Hematopoietic multipotent progenitor cell (in vitro differentiated cells): ENCODE results near the gene RPS6KL1. TPM values are rescaled to one million over a fixed set of nuclear protein-coding genes. Genes with fewer than 3 reads are reported as not detected.
A peak's percentile ranks its signal among the peaks of the same experiment; 100 is the strongest.

Experiments
- DNase-seq, 3 donors: peaks; one replicate each; pipeline ENCODE4 v3.0.0-alpha.2; 2011 to 2015; ENCODE audit warnings: low read depth in 2 of 3, low spot score in 2 of 3
- total RNA-seq: library from RNA; depleted of rRNA; stranded (reverse); fragments of >200 nt; gene quantifications from one replicate; pipeline ENCODE4 v1.2.3, GENCODE V29; 2012

RPS6KL1 gene
- total RNA-seq, 1 donor = 8.3 TPM

DNA sequence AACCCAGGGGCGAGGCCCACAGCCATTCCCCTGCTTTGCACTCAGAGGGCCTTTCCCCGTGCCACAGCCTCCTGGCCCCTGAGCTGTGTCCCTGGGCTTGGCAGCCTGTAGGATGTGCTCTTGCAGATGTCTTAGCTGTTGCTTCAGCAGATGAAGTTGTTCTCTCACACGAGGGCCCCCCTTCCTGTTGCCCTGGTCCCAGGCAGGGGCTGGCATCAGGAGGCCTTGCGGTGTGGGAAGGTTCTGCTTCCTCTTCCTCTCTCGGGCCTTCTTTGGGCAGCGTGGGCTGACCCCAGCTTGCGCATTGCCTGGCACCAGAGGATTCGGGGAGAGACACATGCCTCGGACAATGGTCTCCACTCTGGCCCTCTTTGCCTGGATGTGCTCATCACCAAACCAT lies 59.8 kb downstream of the RPS6KL1 start:
- DNase-seq = peak in 1 of 3 donors; percentile 50

- no peak for DNase-seq
Observed at GRCh38 chr14:74861734-74862090, 61.3 kb downstream of the RPS6KL1 start.

GRCh38 chr14:74860899-74861733 lies 61.9 kb downstream of the RPS6KL1 start:
- DNase-seq = peak; percentile 79 to 92 (median 79)

DNA sequence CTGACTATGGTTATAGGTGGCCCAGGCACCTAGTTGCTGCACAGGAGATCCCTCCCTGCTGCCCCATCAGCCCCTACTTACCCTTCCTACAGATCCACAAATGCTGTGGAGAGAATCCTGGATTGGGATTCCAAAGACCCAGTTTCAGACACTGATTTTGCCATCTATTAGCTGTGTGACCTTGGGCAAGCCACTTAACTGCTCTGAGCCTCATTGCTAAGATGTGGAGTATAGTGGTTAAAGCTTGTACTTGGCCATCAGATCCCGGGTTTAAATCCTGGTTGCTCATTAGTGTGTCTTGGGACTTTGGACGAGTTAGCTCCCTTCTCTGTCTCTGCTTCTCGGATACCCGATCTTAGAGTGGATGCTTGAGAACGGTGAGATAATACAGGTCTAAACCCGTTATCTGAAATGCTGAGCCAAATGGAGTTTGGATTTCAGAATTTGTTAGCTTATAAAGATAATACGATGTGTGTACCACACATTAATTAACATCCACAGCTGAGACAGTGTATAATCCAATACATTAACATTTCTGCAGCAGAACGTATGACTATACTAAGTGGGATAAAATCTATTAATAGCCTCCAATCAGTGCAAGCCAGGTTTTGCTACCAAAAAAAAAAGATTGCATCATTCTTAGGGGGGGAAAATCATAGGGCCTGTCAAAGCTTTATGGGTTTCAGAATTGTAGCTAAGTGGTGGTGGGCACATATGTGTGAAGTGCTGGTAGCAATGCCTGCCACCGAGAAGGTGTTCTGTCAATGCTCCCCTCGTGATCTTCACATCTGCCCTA lies 63.1 kb downstream of the RPS6KL1 start:
- DNase-seq = no peak

- DNase-seq = no peak
Observed at GRCh38 chr14:74858022-74858421, 65.0 kb downstream of the RPS6KL1 start.

DNA sequence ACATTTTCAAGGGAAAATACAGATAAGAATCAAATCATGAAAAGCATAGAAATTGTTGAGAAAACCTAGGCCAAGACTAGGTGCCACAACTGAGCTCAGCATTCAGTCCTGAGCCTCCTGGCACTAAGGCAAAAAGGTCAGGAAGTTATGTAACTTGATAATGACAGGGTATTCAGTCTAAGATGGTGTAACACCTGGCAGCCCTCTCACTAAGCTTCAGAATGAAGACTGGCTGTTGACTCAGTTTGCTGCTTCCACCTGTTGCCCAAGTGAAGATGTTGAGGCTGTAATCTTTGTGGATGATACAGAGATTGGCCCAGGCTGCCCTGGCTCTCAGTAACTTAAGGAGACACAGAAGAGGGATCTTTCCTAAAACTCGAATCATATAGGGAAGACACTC lies 66.7 kb downstream of the RPS6KL1 start:
- DNase-seq = no peak

- no peak for DNase-seq
Observed at GRCh38 chr14:74855945-74856344, 67.1 kb downstream of the RPS6KL1 start.

DNA sequence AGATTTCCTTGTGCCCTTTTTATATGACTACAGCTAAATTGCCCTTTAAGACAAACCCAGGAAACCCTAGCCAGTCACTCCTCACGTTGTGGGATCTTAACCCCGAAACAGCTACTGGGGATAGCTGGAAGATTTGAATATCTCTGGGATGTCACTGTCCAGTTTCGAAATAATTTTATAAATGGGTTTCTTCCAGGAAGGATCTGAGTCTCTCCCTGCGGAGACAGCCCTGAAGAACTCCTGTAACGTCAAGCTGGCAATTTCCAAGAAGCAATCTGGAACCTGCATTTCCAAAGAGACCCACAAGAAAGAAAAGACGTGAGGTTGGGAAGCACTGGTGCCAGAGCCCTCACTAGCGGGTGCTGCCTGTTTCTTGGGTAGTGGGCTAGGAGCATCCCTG lies 68.0 kb downstream of the RPS6KL1 start:
- DNase-seq = no peak

Other genes starting within 250 kb of the RPS6KL1 start
- gene AREL1, start 210.2 kb downstream of the RPS6KL1 start, total RNA-seq = 58.7 TPM
- 13.7 TPM for gene FCF1, start 210.1 kb downstream of the RPS6KL1 start, total RNA-seq
- gene YLPM1, start 159.9 kb downstream of the RPS6KL1 start, total RNA-seq = 21.3 TPM
- 0.27 TPM for gene PROX2, start 47.1 kb downstream of the RPS6KL1 start, total RNA-seq
- gene DLST, start 41.3 kb downstream of the RPS6KL1 start, total RNA-seq = 50.9 TPM
- under 0.01 TPM for gene PGF, start 32.3 kb upstream of the RPS6KL1 start, total RNA-seq
- gene EIF2B2, start 79.7 kb upstream of the RPS6KL1 start, total RNA-seq = 45.5 TPM
- gene MLH3, start 128.2 kb upstream of the RPS6KL1 start, total RNA-seq = 16.2 TPM
- 5.1 TPM for gene ACYP1, start 140.8 kb upstream of the RPS6KL1 start, total RNA-seq
- 0.54 TPM for gene ZC2HC1C, start 146.4 kb upstream of the RPS6KL1 start, total RNA-seq
- 71.1 TPM for gene NEK9, start 203.8 kb upstream of the RPS6KL1 start, total RNA-seq